HCT116 (cell line): Measurements from ENCODE around the gene PITPNM1. TPM values are rescaled to one million over a fixed set of nuclear protein-coding genes. Genes with fewer than 3 reads are reported as not detected.

Source experiments
- ATAC-seq: fragments of 200-7000 bp; cut with Tn5 transposase; 2 replicates; pipeline ENCODE4 v1.9.1; 2020; ENCODE audit warnings: mild to moderate bottlenecking, moderate library complexity
- BruUV-seq: library from RNA; stranded (reverse); fragments of 400-500 nt; replicated peaks from 2 replicates; lab custom pipeline; 2021; lab: Mats Ljungman, UMichigan
- CTCF ChIA-PET: fragments of 300-600 bp; sonication (Branson Sonifier 250); formaldehyde crosslinking; loops from one replicate; lab custom pipeline; 2021; ENCODE audit warnings: antibody characterized with exemption; lab: Charles Lee
- POLR2A ChIA-PET: fragments of 300-600, 350-600 bp; sonication (Branson Sonifier 250); formaldehyde crosslinking; loops from one replicate; lab custom pipeline; 2021; ENCODE audit warnings: antibody characterized with exemption; lab: Charles Lee
- RAD21 ChIA-PET, 2 experiments: fragments of 300-600 bp; sonication (Branson Sonifier 250); formaldehyde crosslinking; loops; one replicate each; lab custom pipeline; 2023; ENCODE audit warnings: low total read pairs in 2 of 2; ENCODE audit not compliant: uncharacterized antibody in 2 of 2, unreplicated experiment in 2 of 2, low non-redundant PET in 1 of 2; lab: Charles Lee
- DNase-seq: peaks from one replicate; pipeline ENCODE4 v3.0.0-alpha.2; 2010; ENCODE audit warnings: low read depth, low spot score
- H2AFZ ChIP-seq: fragments of 200-600 bp; shearing (Covaris generic), sonication (generic); 2 replicates; pipeline ENCODE4 v1.6.1; 2017; ENCODE audit warnings: low read depth, mixed run types, mixed read lengths, antibody characterized with exemption, low read length; ENCODE audit not compliant: poor library complexity, severe bottlenecking
- H3K27ac ChIP-seq: 2 replicates; pipeline ENCODE4 v1.5.1; 2012; ENCODE audit warnings: low read depth, low read length
- H3K27me3 ChIP-seq: fragments of 200-600 bp; sonication (generic); 2 replicates; pipeline ENCODE4 v1.6.1; 2016; ENCODE audit warnings: mixed run types, low read length, mixed read lengths; ENCODE audit not compliant: insufficient read depth
- H3K36me3 ChIP-seq, 2 experiments: fragments of 200-500 bp in 1 of 2; fragments of 200-600 bp in 1 of 2; sonication (Bioruptor generic) in 1 of 2; sonication (generic) in 1 of 2; 2 replicates each; pipeline versions ENCODE4 v1.5.1 to v1.6.1; 2014 to 2016; ENCODE audit warnings: low read length in 2 of 2, inconsistent platforms in 1 of 2, mixed read lengths in 1 of 2, mixed run types in 1 of 2; ENCODE audit not compliant: insufficient read depth in 2 of 2, control insufficient read depth in 1 of 2
- H3K4me1 ChIP-seq, 2 experiments: fragments of 200-600 bp in 1 of 2; sonication (generic) in 1 of 2; 2 replicates each; pipeline versions ENCODE4 v1.5.1 to v1.6.1; 2012 to 2017; ENCODE audit warnings: low read length in 2 of 2, inconsistent platforms in 1 of 2, mild to moderate bottlenecking in 1 of 2, mixed read lengths in 1 of 2, mixed run types in 1 of 2, moderate library complexity in 1 of 2; ENCODE audit not compliant: insufficient read depth in 2 of 2, control insufficient read depth in 1 of 2
- H3K4me2 ChIP-seq: fragments of 200-600 bp; sonication (generic); 2 replicates; pipeline ENCODE4 v1.6.1; 2017; ENCODE audit warnings: mixed run types, low read length, mixed read lengths
- H3K4me3 ChIP-seq, 2 experiments: fragments of 200-600 bp in 1 of 2; sonication (generic) in 1 of 2; replicated peaks in 1 of 2; 2 replicates each; pipeline ENCODE4 v1.5.1; 2011 to 2016; ENCODE audit warnings: low read length in 2 of 2, control low read depth in 1 of 2, low read depth in 1 of 2, mild to moderate bottlenecking in 1 of 2, mixed read lengths in 1 of 2, mixed run types in 1 of 2
- H3K79me2 ChIP-seq: fragments of 200-600 bp; sonication (generic); 2 replicates; pipeline ENCODE4 v1.6.1; 2017; ENCODE audit warnings: mild to moderate bottlenecking, mixed run types, low read length, moderate library complexity, mixed read lengths; ENCODE audit not compliant: insufficient read depth
- H3K9ac ChIP-seq: fragments of 200-600 bp; sonication (generic); 2 replicates; pipeline ENCODE4 v1.6.1; 2016; ENCODE audit warnings: low read length, mixed read lengths
- H3K9me2 ChIP-seq: fragments of 200-600 bp; sonication (generic), shearing (Covaris generic); 2 replicates; pipeline ENCODE4 v1.6.1; 2017; ENCODE audit warnings: mixed run types, mild to moderate bottlenecking, moderate library complexity; ENCODE audit not compliant: insufficient read depth
- H3K9me3 ChIP-seq, 2 experiments: fragments of 200-500 bp in 1 of 2; fragments of 200-600 bp in 1 of 2; sonication (Bioruptor generic) in 1 of 2; sonication (generic) in 1 of 2; 2 replicates each; pipeline ENCODE4 v1.6.1; 2014 to 2017; ENCODE audit warnings: low read length in 2 of 2, mixed read lengths in 2 of 2, inconsistent platforms in 1 of 2, low read depth in 1 of 2, mild to moderate bottlenecking in 1 of 2, mixed run types in 1 of 2, moderate library complexity in 1 of 2; ENCODE audit not compliant: control insufficient read depth in 1 of 2, insufficient read depth in 1 of 2
- H4K20me1 ChIP-seq: fragments of 200-600 bp; sonication (generic), shearing (Covaris generic); 2 replicates; pipeline ENCODE4 v1.6.1; 2017; ENCODE audit warnings: mixed run types, mild to moderate bottlenecking, moderate library complexity; ENCODE audit not compliant: insufficient read depth
- EGR1 ChIP-seq: IDR thresholded peaks from 2 replicates; pipeline ENCODE4 v1.6.1; 2012; ENCODE audit warnings: low read depth
- POLR2AphosphoS5 ChIP-seq: IDR thresholded peaks from 2 replicates; pipeline ENCODE4 v1.6.1; 2011; ENCODE audit warnings: mild to moderate bottlenecking, low read depth, low read length, moderate library complexity
- SIN3A ChIP-seq: IDR thresholded peaks from 2 replicates; pipeline ENCODE4 v1.6.1; 2012; ENCODE audit warnings: low read depth
- YY1 ChIP-seq: IDR thresholded peaks from 2 replicates; pipeline ENCODE4 v1.6.1; 2011; ENCODE audit warnings: low read length, low read depth, moderate library complexity, mild to moderate bottlenecking; ENCODE audit not compliant: insufficient replicate concordance; ENCODE audit errors: extremely low read depth
- intact Hi-C: fragments of 100-400 bp; cut with micrococcal nuclease; formaldehyde crosslinking; loops from 2 replicates; pipeline ENCODE4 v1.10.0; 2022
- total RNA-seq: library from RNA; stranded (reverse); gene quantifications from one replicate; pipeline ENCODE4 v1.2.1, GENCODE V29; 2021; ENCODE audit not compliant: unreplicated experiment

The PITPNM1 gene
- total RNA-seq, 1 experiment from 2014 or later = 79.5 TPM

DNA sequence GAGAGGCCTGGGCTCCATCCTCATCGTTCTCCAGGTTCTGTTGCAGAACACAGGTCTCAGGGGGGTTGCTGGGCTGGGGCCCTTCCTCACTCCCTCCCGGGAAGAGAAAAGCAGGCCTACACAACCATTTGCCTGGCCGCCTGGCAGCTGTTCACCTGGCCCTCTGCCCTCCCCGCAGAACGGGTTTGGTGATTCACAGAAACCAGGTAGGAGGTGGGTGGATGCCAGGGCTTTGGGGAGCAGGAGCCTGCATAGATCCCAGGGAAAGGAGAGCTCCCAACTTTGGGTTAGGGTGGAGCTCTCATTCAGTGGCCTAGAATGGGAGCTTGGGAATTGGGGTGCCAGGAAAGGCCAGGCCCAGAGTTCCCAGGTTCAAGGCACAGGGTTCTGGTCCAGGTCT is 37.1 kb downstream of the PITPNM1 start:
- peak; percentile 67 for TF ChIP-seq YY1
- TF ChIP-seq POLR2AphosphoS5 = peak; percentile 62
- no peak for TF ChIP-seq EGR1
- ChIA-PET CTCF (interaction anchor here (1.5 to 1.9 kb wide), 2 partner anchors 29 to 66 kb away, joined by 3 to 8 read pairs; partner anchors contain the start of gene PPP1CA), POLR2A (interaction anchor here (1.0 to 2.1 kb wide), 5 partner anchors 12 to 113 kb away, joined by 3 to 9 read pairs (median 3); partner anchors contain the start of genes AIP and RAD9A), RAD21 (interaction anchor here in 1 of 2 experiments (0.6 to 2.2 kb wide), 3 partner anchors 24 to 85 kb away, joined by 3 to 6 read pairs (median 3); partner anchors contain the start of gene PPP1CA)
- no peaks in the 10 kb centered on the region for H3K9me3 ChIP-seq
- H3K27me3 ChIP-seq = no peaks in the 10 kb centered on the region
- H4K20me1 ChIP-seq = no peaks in the 10 kb centered on the region
- TSS peak; percentile 22 for BruUV-seq
- peaks cover 15% of the 10 kb centered on the region; the same call in 1 of the 2 replicates for H3K79me2 ChIP-seq
- peak overlapping the region; percentile 82 to 95 for H3K4me3 ChIP-seq
- no peak overlapping the region for H2AFZ ChIP-seq
- peaks cover 33 to 54% of the 10 kb centered on the region in 2 experiments for H3K4me1 ChIP-seq
- H3K36me3 ChIP-seq = no peaks in the 10 kb centered on the region
- ATAC-seq (no peak), DNase-seq (no peak)
- H3K27ac ChIP-seq = peak overlapping the region; percentile 88
- intact Hi-C loops = loop anchor here (2.0 to 5.0 kb wide), 2 partner anchors 65 to 116 kb away; partner anchors contain the start of gene POLD4
- H3K9ac ChIP-seq = peak overlapping the region; percentile 95
- peak overlapping the region; percentile 100 for H3K4me2 ChIP-seq
- no peaks in the 10 kb centered on the region for H3K9me2 ChIP-seq

DNA sequence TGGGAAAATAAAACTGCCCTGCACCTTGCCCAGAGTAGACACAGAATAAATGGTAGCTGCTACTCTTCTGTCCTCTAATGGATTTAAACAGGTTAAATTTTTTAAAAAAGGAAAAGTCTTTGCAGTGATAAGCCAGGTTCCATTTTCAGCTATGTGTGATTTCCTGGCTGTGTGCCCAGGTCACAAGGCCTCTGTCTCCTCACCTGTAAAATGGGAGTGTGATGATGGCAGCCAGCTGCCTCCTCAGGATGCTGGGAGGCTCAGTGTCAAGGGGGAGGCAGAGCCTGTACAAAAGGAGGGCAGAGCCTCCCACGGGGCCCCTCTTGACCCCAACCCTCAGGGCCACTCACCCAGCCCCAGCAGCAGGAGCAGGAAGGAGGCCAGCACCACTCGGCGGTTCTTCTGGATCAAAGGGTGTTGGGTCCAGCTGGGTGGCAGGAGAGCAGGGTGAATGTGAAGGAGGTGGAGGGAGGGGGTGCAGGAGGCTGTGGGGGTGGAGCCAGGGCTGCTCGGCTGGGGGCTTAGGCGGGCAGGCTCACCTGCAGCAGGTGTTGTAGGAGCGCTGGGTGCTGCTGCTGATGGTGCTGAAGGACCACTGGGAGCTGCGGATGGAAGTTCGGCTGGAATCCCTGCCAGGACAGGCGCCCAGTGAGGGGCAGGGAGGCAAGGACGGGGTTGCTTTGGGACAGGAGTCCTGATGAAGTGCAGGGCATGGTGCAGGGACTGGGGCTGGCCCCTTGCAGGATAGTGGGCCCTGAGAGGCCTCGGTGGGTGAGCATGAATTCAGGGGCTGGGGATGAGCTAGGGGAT is 38.0 kb downstream of the PITPNM1 start:
- peaks cover 35 to 59% of the 10 kb centered on the region in 2 experiments for H3K4me1 ChIP-seq
- no peaks in the 10 kb centered on the region for H4K20me1 ChIP-seq
- peak overlapping the region; percentile 100 for H3K4me2 ChIP-seq
- H3K9me3 ChIP-seq = no peaks in the 10 kb centered on the region
- CTCF ChIA-PET = interaction anchor here (1.5 to 1.9 kb wide), 2 partner anchors 28 to 66 kb away, joined by 3 to 8 read pairs; partner anchors contain the start of gene PPP1CA
- TF ChIP-seq SIN3A (no peak), POLR2AphosphoS5 (peak; percentile 10; the same call in 1 of the 2 replicates)
- TF ChIP-seq, all 23 proteins: peak for 1
- no peaks in the 10 kb centered on the region for H3K27me3 ChIP-seq
- no peak for ATAC-seq
- ChIA-PET RAD21 (no interaction called here), POLR2A (interaction anchor here (1.0 kb wide), 1 partner anchor 113 kb away, joined by 3 read pairs; no protein-coding TSS in a partner anchor)
- intact Hi-C loops = loop anchor here (5.0 kb wide), 1 partner anchor 115 kb away; the partner anchor contains the start of gene POLD4
- no peaks in the 10 kb centered on the region for H3K9me2 ChIP-seq
- BruUV-seq = TSS peak; percentile 8
- peak overlapping the region; percentile 98 for H3K27ac ChIP-seq
- H3K79me2 ChIP-seq = peaks cover 15% of the 10 kb centered on the region; the same call in 1 of the 2 replicates
- peak overlapping the region; percentile 82 to 95 for H3K4me3 ChIP-seq
- no peak overlapping the region for H2AFZ ChIP-seq
- H3K36me3 ChIP-seq = no peaks in the 10 kb centered on the region
- peak overlapping the region; percentile 95 for H3K9ac ChIP-seq
- DNase-seq = no peak
